Epithelial cell of prostate (primary cell): ENCODE measurements around the gene TSEN2.
"Not testable (repeated sequence)": the region's sequence is repeated elsewhere in the genome, so short reads cannot be mapped to it uniquely, and the experiment has no call there.

Experiments
- DNase-seq: peaks from one replicate; pipeline ENCODE4 v3.0.0-alpha.2; 2011; ENCODE audit warnings: low read depth, low spot score
- H3K27ac ChIP-seq: fragments of 450-650 bp; 2 replicates; pipeline ENCODE4 v1.5.1; 2017; ENCODE audit warnings: mild to moderate bottlenecking

TSEN2 gene

DNA sequence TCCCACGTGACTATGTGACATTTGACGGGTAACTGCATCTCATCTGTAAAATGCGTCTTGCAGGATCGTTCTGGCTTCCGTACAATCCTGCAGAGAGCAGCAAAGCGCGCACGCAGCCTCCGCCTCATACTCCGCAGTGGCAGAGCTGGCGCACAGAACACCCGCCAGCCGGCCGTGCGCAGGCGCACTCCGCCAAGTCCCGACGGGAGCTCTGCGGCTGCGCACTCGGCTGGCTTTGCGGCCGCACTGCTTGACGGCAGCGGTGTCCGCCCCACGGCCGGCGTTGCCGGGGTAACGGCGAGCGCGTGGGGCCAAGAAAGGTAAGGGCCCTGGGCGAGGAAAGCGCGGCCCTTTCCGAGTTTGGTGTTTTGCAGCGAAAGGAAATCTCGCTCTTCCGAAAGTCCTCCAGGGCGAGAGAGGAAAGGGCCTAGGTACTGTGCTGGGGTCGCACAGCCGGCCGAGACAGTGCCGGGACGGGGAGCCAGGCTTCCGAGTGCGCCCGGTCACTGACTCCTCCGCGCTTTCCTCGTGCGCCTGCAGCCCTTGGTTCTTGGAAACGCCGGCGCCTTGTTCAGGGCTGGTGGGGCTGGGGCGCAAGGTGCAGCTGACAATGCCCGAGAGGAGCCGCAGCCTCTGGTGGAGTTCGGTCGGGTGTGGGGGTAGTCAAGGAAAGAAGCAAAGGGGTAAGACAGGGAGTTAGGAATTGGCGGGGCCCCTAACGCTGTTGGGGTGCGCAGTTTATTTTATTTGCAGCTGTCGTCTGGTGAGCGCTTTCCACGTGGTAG is at the start of gene TSEN2:
Gene TSEN2 (plus strand): TSS at position 283 of the 785 bp plus-strand sequence. CDS start 5,321 bp downstream, outside the sequence.
- H3K27ac ChIP-seq: peak within 1 kb of the TSS; percentile 48
- peak; percentile 58 for DNase-seq

DNA sequence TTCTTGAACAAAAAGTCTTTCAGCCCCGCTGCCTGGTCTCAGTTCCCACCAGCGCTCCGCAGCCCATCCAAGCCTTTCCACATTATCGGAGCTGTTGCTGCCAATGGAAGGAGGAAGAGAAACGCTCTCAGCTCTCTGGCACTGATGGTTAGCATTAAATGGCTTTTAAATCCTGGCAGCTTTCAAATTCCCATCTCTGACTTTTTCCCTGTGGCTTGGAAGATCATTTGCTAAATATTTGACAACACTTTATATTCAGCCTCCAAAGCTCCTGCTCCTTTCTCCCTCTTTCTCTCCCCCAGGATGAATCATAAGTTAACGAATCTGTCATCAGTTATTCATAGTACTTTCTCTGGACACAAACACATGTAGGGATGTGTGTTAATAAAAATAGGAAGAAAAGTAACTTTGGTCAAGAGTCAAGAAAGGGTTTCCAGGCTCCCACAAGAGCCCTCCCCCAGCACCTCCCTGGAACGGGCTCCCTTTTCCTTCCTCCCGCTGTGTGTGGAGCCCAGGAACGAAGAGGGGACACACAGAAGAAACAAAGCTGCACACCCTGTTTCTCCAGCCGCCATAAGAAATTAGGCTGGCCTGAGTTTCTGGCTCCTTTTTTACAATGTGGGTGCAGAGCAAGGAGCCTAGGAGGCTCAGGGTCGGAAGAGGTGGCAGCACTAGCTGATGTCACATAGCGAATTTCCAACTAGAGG is 47.6 kb upstream of the TSEN2 start:
- H3K27ac ChIP-seq: no peak overlapping the region
- no peak for DNase-seq

DNA sequence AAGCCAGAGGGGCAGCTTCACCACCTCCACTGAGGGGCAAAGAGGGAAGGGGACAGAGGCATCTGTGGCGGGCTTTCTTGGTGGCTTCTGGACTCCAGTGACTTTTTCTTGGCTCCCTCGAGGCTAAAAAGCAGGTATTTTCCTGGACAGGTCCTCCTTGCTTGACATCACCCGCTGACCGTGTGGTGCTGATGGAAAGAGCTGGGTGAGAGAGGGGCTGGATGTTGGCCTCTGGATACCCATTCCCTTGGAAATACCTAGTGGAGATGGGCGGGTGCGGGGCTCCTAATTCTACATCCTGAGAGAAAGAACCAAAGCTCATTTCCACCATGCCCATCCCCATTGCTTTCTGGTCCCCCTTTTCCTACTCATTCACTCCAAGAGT is 47.1 kb upstream of the TSEN2 start:
- no peak for DNase-seq
- H3K27ac ChIP-seq: no peak overlapping the region

DNA sequence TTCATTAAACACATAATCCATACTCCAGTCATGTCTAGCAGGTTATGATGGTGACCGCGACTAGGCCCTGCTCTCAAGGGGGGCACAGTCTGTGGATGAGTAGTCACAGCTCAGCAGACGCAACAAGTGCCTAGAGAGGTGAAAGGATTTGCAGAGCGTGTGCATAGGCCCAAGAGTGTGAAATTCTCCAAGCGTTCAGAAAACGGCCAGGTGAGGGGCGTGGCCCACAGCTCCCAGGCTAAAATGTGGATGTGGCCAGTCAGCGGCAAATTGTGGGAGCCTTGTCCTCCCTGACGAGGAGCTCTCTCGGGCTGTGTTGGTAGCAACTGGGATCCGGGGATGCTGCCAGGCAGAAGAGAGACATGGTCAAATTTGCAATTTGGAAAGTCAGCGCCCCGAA is 46.4 kb upstream of the TSEN2 start:
- no peak for DNase-seq
- H3K27ac ChIP-seq: no peak overlapping the region

DNA sequence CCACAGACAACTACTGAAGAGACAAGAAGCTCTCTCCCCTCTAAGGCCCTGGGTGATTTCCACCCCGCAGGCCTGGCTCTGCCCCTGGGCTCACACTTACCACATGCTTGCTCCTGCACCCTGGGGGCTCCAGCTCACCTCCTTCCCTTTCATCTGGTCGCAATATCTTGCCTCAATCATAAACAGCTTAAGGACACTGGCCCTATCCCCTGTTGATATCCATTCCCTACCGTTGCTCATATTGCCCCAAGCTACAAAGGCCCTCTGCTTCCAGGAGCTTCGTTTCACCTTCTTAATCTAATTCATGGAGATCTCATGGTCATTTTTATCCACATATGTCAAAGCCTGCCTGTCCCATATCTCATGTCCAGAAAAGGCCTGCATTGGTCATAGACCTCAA is 46.0 kb upstream of the TSEN2 start:
- H3K27ac ChIP-seq: no peak overlapping the region
- DNase-seq: no peak

DNA sequence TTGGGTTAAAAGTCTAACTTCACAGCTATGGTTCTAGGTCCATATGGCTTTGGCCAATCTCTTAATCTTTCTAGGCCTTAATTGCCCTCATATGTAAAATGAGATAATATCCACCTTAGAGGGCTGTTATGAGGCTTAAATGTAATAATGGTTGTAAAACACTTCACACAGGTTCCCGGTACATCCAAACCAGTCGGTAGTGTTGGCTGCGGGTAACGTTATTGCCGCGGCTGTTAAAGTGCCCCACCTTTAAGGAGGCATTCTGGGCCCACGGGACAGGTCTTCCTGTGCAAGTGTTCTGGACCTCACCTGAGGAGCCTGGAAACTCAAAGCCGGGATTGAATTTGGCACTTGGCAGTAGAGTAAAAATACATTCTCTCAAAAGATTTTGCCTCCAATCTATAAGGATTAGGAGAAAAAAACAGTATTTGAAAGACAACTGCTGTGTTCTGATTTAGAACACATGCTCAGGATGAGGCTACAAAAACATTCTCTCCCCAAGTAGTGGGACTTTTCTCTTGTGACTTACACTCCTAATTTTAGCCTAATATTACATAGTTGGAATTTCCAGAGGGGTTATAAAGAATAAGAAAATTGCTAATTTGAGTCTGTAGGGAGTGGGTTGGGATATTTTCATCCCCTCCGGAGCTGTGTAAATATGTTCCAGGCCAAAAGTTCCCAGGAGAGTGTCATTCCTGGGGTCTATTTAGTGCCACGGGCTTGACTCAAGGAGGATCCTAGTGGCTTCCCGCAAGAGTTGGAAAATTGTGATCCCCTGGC is 44.9 kb upstream of the TSEN2 start:
- DNase-seq: no peak
- H3K27ac ChIP-seq: no peak overlapping the region

DNA sequence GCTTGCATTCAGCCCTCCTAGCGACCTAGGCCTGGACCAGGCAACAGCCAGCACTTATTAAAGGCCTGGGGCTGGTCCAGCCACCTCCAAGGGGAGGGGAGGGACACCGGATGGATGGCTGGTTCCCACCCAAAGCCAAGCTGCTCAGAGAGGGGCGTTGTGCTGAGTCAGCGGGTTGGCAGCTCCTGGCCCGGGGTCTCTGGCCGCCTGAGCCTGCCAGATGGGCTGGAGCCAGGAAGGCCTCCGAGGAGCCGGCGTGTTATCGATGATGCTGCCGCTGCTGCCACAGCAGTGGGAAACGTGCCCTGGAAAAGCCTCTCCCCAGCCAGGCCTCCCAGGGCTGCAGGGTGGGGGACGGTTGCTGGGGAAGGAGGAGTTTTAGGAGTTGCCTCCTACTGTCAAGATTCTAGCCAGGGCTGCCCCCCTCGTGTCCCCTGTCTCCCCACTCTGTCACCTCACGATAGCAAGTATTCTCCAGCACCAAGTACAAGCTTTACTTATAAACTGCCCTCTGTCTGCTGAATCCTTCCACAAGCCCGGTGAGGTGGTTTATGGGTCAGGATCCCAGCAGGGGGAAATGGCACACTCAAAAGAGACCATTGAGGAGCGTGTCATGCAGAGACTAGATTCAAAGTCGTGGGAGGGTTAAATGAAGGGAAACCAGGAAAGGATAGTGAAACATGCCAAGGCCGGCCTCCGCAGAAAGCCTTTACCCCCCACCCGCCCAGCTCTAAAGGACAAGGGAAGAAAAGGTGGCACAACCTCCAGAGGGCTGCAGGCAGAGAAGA is 43.2 kb upstream of the TSEN2 start:
- H3K27ac ChIP-seq: no peak overlapping the region

DNA sequence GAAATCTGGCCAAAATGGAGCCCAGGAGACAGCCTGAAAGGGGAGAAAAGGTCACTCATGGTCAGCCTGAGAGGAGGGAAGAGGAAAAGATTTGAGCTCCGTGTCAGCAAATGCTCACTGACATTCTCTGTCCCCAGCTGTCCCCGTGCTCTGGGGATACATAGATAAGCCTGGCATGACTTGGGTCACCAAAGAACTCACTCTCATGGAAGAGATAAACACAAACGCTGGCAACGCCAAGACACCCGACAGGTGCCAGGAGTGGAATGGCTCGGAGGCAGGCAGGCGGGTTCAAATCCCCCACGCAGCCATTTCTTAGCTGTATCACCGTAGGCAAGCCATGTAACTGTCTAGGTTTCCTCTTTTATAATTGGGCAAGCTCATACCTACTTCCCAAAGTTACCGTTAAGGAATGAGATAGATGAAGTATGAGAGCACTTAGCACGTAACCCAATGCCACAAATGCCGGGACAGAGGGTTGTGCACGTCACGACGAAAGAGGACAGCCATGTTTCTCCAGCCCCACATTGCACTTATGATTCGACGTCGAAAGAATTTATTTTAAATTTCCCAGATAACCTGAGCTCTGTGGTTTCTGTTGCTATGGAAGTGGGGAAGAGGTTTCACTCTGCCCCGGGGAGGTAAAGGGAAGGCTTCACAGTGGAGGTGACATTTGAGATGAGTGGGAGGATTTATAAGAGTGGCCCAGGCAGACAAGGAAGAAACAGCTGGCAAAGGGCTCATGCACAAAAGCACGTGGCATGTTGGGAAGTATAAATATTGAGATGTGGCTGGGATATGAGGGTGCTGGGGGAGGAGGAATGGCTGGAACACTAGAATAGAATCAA is 41.4 kb upstream of the TSEN2 start:
- H3K27ac ChIP-seq: no peak overlapping the region
- DNase-seq: no peak

More for the DNA sequence above, 43.2 kb upstream of the TSEN2 start:
- no peak for DNase-seq

DNA sequence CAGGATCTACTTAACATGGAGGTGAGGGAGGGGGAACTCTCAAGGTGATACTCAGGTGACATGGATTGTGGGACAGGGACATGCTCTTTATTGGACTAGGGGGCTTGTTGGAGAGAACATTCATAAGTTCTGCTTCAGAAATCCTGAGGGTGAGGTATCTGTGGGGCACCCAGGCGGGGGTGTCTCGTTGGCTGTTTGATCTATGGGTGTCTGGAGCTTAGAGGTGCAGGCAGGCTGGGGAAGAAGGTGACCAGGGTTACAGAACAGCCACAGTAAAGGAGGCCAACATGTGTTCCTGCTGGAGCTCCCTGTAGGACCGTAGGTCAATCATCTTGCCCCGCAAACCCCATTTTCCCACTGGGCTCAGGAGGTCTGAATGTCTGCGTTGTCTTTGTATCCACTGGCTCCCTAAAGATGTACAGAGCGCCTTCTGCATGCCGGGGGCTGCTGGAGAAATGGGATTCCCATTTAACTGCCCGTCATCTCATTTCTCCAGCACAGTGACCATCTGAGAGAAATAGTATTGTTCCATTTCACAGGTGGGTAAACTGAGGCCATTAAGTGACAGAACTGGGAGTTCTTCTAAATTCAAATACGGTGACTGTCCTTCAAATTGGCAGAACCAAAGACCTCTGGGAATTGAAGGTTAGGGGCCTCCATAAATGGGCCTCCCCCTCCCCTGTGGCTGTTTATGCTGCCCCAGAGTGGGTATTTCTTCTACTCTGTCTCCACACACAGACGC is 40.3 kb upstream of the TSEN2 start:
- no peak for DNase-seq
- peak overlapping the region; percentile 55 for H3K27ac ChIP-seq

DNA sequence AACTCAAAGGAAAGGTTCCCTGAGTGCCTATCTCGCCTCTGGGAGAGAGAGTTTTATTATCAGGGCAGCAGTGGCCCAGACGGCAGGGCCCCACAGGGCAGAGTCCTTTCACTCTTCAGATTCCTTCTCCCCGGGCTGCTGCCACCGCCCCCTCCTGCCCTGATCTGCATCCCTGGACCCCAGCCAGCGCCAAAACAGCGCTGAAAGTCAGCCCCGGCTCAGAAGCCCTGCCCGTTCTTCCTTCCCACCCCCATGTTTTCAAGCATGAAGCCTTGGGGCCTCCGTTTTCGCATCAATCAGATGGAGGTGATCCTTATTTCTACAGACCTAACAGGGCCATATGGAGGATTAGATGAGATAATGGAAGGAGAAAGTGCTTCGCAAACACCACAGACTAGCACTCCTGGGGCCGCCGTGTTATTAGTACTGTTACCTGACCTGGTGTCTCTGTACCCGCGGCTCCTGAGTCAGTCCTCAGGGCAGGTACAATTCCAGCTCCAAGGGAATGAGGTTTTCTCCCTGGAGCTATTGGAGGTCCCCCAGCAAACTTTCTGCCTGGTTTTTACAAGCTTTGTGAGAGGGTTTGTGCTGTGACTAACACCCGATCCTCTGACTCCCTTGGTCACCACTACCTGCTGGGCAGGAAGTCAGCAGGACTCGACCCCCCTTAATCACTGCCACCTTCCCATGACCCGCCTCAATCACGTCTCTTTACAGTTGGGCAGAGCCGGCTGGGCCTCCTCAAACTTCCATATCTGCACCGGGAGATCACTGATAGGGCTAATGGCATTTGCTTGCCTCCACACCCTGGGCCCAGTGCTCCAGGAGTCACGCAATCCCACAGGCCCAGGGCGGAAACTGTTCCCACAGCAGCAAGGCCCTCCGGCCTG is 39.5 kb upstream of the TSEN2 start:
- H3K27ac ChIP-seq: peak overlapping the region; percentile 55
- peak; percentile 83 for DNase-seq

DNA sequence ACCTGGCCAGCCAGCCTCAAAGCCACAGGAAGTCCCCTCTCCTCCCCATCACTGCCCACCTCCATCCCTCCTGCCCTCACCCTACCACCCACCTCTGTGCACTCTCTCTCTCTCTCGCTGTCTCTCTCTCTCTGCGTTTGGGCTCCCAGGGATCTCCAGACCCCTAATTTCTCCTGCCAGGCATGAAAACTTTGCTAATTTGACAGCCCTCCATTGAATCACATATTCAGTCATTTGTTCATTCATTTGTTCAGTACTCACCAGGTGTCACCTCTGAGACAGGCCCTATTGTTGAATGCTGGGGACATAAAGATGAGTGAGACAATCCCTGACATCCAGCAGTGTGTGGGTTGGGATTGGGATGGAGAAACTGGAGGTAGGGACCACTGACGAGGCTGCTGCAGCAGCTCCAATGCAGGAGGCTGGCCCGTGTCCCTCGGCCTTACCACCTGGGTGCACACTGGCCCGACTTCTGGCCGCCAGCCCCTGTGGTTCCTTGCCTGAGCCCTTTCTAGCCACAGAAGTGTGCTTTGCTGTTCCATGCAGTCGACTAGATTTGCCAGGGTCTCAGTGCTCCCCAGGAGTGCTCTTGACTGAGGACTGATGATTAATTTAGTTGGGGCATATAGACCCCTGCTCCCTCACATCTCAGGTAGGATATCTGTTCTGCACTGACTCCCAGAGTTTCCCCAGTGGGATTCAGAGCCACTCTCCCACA is 38.6 kb upstream of the TSEN2 start:
- peak overlapping the region; percentile 55 for H3K27ac ChIP-seq
- DNase-seq: no peak

DNA sequence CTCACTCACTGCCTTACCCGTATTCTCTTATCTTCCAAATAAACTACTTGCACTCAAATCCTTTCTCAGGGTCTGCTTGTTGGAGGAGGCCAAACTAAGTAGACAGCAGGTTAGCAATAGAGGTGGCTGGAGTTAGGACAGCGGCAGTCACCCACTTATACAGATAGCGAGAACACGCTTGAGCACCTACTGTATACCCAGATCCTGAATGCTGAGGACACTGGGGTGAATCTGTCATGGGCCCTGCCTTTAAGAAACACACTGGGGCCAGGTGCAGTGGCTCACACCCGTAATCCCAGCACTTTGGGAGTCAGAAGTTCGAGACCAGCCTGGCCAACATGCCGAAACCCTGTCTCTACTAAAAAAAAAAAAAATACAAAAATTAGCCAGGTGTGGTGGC is 38.0 kb upstream of the TSEN2 start:
- no peak overlapping the region for H3K27ac ChIP-seq
- DNase-seq: no peak

DNA sequence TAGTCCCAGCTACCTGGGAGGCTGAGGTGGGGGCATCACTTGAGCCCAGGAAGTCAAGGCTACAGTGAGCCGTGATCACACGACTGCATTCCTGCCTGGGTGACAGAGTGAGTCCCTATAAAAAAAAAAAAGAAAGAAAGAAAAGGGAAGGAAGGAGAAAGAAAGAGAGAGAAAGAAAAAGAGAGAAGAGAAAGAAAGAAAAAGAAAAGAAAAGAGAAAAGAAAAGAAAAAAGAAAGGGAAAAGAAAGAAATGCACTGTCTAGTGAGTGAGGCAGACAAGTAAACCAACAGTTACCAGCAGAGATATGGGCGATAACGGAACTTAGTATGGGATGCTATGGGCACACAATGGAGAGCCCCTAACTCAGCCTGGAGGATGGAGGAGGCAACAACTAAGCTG is 37.2 kb upstream of the TSEN2 start:
- no peak overlapping the region for H3K27ac ChIP-seq
- DNase-seq: no peak

DNA sequence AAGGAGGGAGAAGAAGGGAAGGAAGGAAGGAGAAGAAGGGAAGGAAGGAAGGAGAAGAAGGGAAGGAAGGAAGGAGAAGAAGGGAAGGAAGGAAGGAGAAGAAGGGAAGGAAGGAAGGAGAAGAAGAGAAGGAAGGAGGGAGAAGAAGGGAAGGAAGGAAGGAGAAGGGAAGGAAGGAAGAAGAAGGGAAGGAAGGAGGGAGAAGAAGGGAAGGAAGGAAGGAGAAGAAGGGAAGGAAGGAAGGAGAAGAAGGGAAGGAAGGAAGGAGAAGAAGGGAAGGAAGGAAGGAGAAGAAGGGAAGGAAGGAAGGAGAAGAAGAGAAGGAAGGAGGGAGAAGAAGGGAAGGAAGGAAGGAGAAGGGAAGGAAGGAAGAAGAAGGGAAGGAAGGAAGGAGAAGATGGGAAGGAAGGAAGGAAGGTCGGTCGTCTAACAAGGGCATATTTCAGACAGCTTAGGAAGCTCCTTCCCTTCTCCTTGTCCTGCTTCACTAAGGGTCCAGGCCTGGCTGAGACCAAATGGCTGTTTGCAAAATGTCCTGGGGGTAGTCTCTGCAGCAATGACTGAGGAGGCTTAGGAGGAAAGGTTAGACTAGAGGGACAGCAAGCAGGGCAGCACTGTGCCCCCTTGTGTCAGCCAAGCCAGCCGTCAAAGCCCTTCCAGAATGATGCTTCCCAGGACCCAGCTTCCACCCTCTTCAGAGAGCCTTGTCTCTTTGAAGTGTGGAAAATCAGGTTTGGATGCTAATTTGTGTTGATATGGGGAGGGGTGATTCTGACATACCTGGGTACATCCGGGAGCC is 35.7 kb upstream of the TSEN2 start:
- DNase-seq, H3K27ac ChIP-seq: not testable (repeated sequence)

DNA sequence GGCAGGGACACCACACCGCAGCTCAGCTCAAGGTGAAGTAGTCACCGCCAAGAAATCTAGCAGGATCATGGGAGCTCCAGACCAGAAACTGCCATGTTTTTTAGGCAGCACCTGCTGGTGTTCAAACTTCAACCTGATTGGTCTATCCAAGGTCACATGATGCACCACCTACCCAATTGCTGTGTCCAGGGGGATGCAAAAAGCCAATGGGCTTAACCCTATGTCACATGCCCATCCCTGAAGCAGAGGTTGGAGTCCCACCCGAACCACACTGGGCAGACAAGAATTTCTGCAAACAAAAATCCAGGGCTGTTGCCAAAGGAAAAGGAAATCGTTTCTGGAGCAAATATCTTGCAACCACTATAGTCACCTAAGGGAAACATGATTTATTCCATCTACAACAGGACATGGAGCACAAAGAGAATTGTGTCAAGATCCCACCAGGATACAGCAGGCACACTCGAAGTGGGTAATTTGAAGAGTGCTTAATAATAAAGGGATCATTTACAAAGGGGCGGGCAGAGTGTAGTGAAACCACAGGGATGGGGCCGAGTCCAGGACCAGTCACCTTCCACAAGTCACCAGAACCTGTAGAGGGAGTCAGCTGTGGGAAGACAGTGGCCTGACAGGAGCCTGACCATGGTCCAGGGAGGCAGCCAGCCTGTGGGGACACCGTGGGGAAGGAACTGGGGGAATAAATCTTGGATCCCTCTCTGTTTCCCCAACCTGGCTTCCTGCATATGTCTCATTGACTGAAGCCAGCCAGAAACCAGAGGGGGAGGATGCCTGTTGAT is 34.2 kb upstream of the TSEN2 start:
- no peak overlapping the region for H3K27ac ChIP-seq
- DNase-seq: no peak

DNA sequence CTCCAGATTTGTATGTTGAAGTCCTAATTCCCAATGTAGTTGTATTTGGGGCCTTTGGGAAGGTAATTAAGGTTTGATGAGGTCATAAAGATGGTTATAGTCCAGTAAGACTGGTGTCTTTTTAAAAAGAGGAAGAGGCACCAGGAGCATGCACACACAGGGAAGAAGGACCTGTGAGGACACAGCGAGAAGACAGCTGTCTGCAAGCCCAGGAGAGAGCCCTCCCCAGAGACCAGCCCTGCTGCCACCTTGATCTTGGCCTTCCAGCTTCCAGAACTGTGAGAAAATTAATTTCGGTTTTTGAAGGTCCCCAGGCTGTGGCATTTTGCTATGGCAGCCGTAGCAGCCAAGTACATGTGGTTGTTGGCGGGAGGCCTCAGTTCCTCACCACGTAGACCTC is 32.8 kb upstream of the TSEN2 start:
- DNase-seq: no peak

More for the DNA sequence above, 32.8 kb upstream of the TSEN2 start:
- no peak overlapping the region for H3K27ac ChIP-seq
